Common myeloid progenitor, CD34-positive (primary cell): Measurements from ENCODE around the gene CNKSR2.

Experiments
- CTCF ChIA-PET: fragments of 350-600 bp; sonication (Branson Sonifier 250); formaldehyde crosslinking; loops from one replicate; lab custom pipeline; 2021; ENCODE audit warnings: antibody characterized with exemption; lab: Charles Lee
- POLR2A ChIA-PET: fragments of 350-600 bp; sonication (Branson Sonifier 250); formaldehyde crosslinking; loops from one replicate; lab custom pipeline; 2021; ENCODE audit warnings: antibody characterized with exemption; lab: Charles Lee
- DNase-seq, 3 donors: peaks; one replicate each; pipeline versions ENCODE4 v3.0.0 to v3.0.0-alpha.2; 2013
- H3K27ac ChIP-seq, 2 experiments: 1 replicate in 1 of 2; 2 replicates in 1 of 2; pipeline ENCODE4 v1.7.0; 2013; ENCODE audit warnings: inconsistent platforms in 2 of 2, low read length in 2 of 2, mild to moderate bottlenecking in 2 of 2, low read depth in 1 of 2, moderate library complexity in 1 of 2; ENCODE audit not compliant: severe bottlenecking in 2 of 2, insufficient read depth in 1 of 2, poor library complexity in 1 of 2
- H3K27me3 ChIP-seq, 5 experiments: replicated peaks in 2 of 5; 1 replicate in 3 of 5; 2 replicates in 2 of 5; pipeline versions ENCODE4 v1.6.1 to v1.7.0; 2013; ENCODE audit warnings: low read length in 4 of 5, mild to moderate bottlenecking in 2 of 5, moderate library complexity in 2 of 5, inconsistent platforms in 1 of 5; ENCODE audit not compliant: insufficient read depth in 5 of 5, control insufficient read depth in 4 of 5
- H3K36me3 ChIP-seq, 4 experiments: 1 replicate in 2 of 4; 2 replicates in 2 of 4; pipeline versions ENCODE4 v1.6.1 to v1.7.0; 2013; ENCODE audit warnings: low read length in 3 of 4, control low read depth in 1 of 4, mild to moderate bottlenecking in 1 of 4; ENCODE audit not compliant: control insufficient read depth in 4 of 4, insufficient read depth in 4 of 4
- H3K4me1 ChIP-seq, 4 experiments: 1 replicate in 3 of 4; 2 replicates in 1 of 4; pipeline versions ENCODE4 v1.6.1 to v1.7.1; 2013; ENCODE audit warnings: low read length in 3 of 4, mild to moderate bottlenecking in 3 of 4, control low read depth in 1 of 4, inconsistent platforms in 1 of 4, moderate library complexity in 1 of 4; ENCODE audit not compliant: control insufficient read depth in 4 of 4, insufficient read depth in 4 of 4; ENCODE audit errors: control extremely low read depth in 1 of 4
- H3K4me3 ChIP-seq, 7 experiments: 1 replicate in 4 of 7; 2 replicates in 3 of 7; pipeline versions ENCODE4 v1.5.1 to v1.7.0; 2013; ENCODE audit warnings: mild to moderate bottlenecking in 7 of 7, low read length in 6 of 7, moderate library complexity in 6 of 7, inconsistent platforms in 2 of 7, low read depth in 2 of 7, control low read depth in 1 of 7; ENCODE audit not compliant: insufficient read depth in 4 of 7, control insufficient read depth in 1 of 7; ENCODE audit errors: extremely low read depth in 1 of 7
- H3K9me3 ChIP-seq, 5 experiments: 1 replicate in 4 of 5; 2 replicates in 1 of 5; pipeline versions ENCODE4 v1.6.1 to v1.7.1; 2013; ENCODE audit warnings: low read length in 4 of 5, mild to moderate bottlenecking in 2 of 5, inconsistent platforms in 1 of 5, low read depth in 1 of 5, moderate library complexity in 1 of 5; ENCODE audit not compliant: control insufficient read depth in 4 of 5, insufficient read depth in 2 of 5; ENCODE audit errors: control extremely low read depth in 1 of 5
- WGBS: methylation state at CpG from one replicate; pipeline ENCODE4 v1.1.5; 2013; ENCODE audit not compliant: insufficient coverage; 5-methylcytosine and 5-hydroxymethylcytosine counted together

Gene CNKSR2

GRCh38 chrX:21574793-21575192 is 200.6 kb downstream of the CNKSR2 start:
- H3K4me3 ChIP-seq: no peak overlapping the region
- CTCF ChIA-PET: no interaction called here
- no peaks in the 10 kb centered on the region for H3K36me3 ChIP-seq
- DNase-seq: no peak
- POLR2A ChIA-PET: no interaction called here
- no peaks in the 10 kb centered on the region for H3K4me1 ChIP-seq
- no CpG with 5 or more reads among the region's 1 CpG for WGBS
- peaks cover 0 to 6% (median 0%) of the 10 kb centered on the region in 5 experiments for H3K9me3 ChIP-seq
- H3K27me3 ChIP-seq: no peaks in the 10 kb centered on the region
- H3K27ac ChIP-seq: no peak overlapping the region

GRCh38 chrX:21581479-21581878 is 207.3 kb downstream of the CNKSR2 start:
- Histone ChIP-seq H3K36me3 (no peaks in the 10 kb centered on the region), H3K4me1 (no peaks in the 10 kb centered on the region), H3K9me3 (peaks cover 0 to 2% (median 0%) of the 10 kb centered on the region in 5 experiments), H3K27me3 (no peaks in the 10 kb centered on the region), H3K4me3 (no peak overlapping the region), H3K27ac (no peak overlapping the region)
- POLR2A ChIA-PET: no interaction called here
- CTCF ChIA-PET: no interaction called here
- no peak for DNase-seq
- WGBS: 83% methylated on average over 2 of the region's 3 CpGs

- Histone ChIP-seq H3K4me3 (no peak overlapping the region), H3K9me3 (peaks cover 0 to 2% (median 0%) of the 10 kb centered on the region in 5 experiments), H3K27me3 (no peaks in the 10 kb centered on the region), H3K27ac (no peak overlapping the region), H3K36me3 (no peaks in the 10 kb centered on the region), H3K4me1 (no peaks in the 10 kb centered on the region)
- 72% methylated on average over 1 of the region's 3 CpGs for WGBS
- CTCF ChIA-PET: no interaction called here
- POLR2A ChIA-PET: no interaction called here
- DNase-seq: no peak
Observed at GRCh38 chrX:21586001-21586400, 211.8 kb downstream of the CNKSR2 start.

GRCh38 chrX:21590012-21590776 is 216.0 kb downstream of the CNKSR2 start:
- H3K27ac ChIP-seq: no peak overlapping the region
- DNase-seq: no peak
- WGBS: 80% methylated on average over 1 of the region's 4 CpGs
- no peak overlapping the region for H3K4me3 ChIP-seq
- no peaks in the 10 kb centered on the region for H3K27me3 ChIP-seq
- peaks cover 0 to 2% (median 0%) of the 10 kb centered on the region in 5 experiments for H3K9me3 ChIP-seq
- H3K4me1 ChIP-seq: no peaks in the 10 kb centered on the region
- POLR2A ChIA-PET: no interaction called here
- CTCF ChIA-PET: no interaction called here
- peaks cover 0 to 2% (median 0%) of the 10 kb centered on the region in 4 experiments for H3K36me3 ChIP-seq

- ChIA-PET POLR2A (no interaction called here), CTCF (no interaction called here)
- Histone ChIP-seq H3K4me1 (no peaks in the 10 kb centered on the region), H3K27ac (no peak overlapping the region), H3K9me3 (no peaks in the 10 kb centered on the region), H3K27me3 (peaks cover 0 to 3% (median 0%) of the 10 kb centered on the region in 5 experiments), H3K4me3 (no peak overlapping the region), H3K36me3 (no peaks in the 10 kb centered on the region)
- DNase-seq: no peak
Observed at GRCh38 chrX:21606002-21606401, 231.8 kb downstream of the CNKSR2 start.

GRCh38 chrX:21610168-21610567 is 235.9 kb downstream of the CNKSR2 start:
- ChIA-PET POLR2A (no interaction called here), CTCF (no interaction called here)
- H3K9me3 ChIP-seq: no peaks in the 10 kb centered on the region
- DNase-seq: no peak
- WGBS: no CpG with 5 or more reads among the region's 1 CpG
- no peak overlapping the region for H3K27ac ChIP-seq
- H3K27me3 ChIP-seq: no peaks in the 10 kb centered on the region
- no peaks in the 10 kb centered on the region for H3K36me3 ChIP-seq
- no peak overlapping the region for H3K4me3 ChIP-seq
- no peaks in the 10 kb centered on the region for H3K4me1 ChIP-seq

GRCh38 chrX:21612154-21612553 is 237.9 kb downstream of the CNKSR2 start:
- Histone ChIP-seq H3K27ac (no peak overlapping the region), H3K27me3 (no peaks in the 10 kb centered on the region), H3K4me3 (no peak overlapping the region), H3K36me3 (no peaks in the 10 kb centered on the region), H3K9me3 (no peaks in the 10 kb centered on the region), H3K4me1 (no peaks in the 10 kb centered on the region)
- ChIA-PET POLR2A (no interaction called here), CTCF (no interaction called here)
- no peak for DNase-seq
- 91% methylated on average over 4 of the region's 5 CpGs for WGBS
